Measurements from ENCODE around the gene IL1B. TPM values are rescaled to one million over a fixed set of nuclear protein-coding genes. Genes with fewer than 3 reads are reported as not detected.
"Not testable (repeated sequence)": the region's sequence is repeated elsewhere in the genome, so short reads cannot be mapped to it uniquely, and the experiment has no call there.

The IL1B gene
- total RNA-seq, 1 experiment from 2014 or later: 1.4 TPM

- POLR2A ChIA-PET (ENCODE audit: unreplicated experiment): no interaction called here
Measured at GRCh38 chr2:112866128-112866835, 29.7 kb upstream of the IL1B start.

DNA sequence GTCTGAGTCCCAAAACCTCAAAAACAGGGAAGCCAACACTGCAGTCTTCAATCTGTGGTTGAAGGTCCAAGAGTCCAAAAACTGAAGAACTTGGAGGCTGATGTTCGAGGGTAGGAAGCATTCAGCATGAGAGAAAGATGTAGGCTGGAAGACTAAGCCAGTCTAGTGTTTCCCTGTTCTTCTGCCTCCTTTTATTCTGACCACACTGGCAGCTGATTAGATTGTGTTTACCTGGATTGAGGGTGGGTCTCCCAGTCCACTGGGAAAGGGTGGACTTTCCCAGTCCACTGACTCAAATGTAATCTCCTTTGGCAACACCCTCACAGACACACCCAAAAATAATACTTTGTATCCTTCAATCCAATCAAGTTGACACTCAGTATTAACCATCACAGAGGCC, 27.5 kb upstream of the IL1B start:
- Histone ChIP-seq H3K4me1 (replicated peaks; ENCODE audit: insufficient read depth) (peaks cover 18% of the 10 kb centered on the region), H2AFZ (no peak overlapping the region), H3K9me2 (ENCODE audit: insufficient read depth) (no peaks in the 10 kb centered on the region), H3K36me3 (ENCODE audit: low read depth) (no peaks in the 10 kb centered on the region), H3K79me2 (ENCODE audit: low read depth) (no peaks in the 10 kb centered on the region), H4K20me1 (ENCODE audit: insufficient read depth) (no peaks in the 10 kb centered on the region), H3K4me2 (no peak overlapping the region), H3F3A (ENCODE audit: insufficient read depth, low read depth) (peaks cover 14% of the 10 kb centered on the region), H3K27me3 (ENCODE audit: insufficient read depth, low read depth) (no peaks in the 10 kb centered on the region), H3K9me3 (ENCODE audit: insufficient read depth, low read depth) (peaks cover 27% of the 10 kb centered on the region), H3K4me3 (no peak overlapping the region), H3K27ac (no peak overlapping the region)
- intact Hi-C loops (cut with micrococcal nuclease; ENCODE audit: unreplicated experiment): no loop called here
- no peak for DNase-seq
- TF ChIP-seq EZH2 (IDR thresholded peaks at IDR 0.05; ENCODE audit: low read depth): no peak
- TF ChIP-seq CTCF (conservative IDR thresholded peaks at IDR 0.05): no peak
- ChIA-PET CTCF (no interaction called here), POLR2A (ENCODE audit: unreplicated experiment) (no interaction called here)
- no TSS peak for BruUV-seq (replicated peaks)

More at GRCh38 chr2:112866128-112866835, 29.7 kb upstream of the IL1B start:
- Histone ChIP-seq H3K27me3 (ENCODE audit: insufficient read depth, low read depth) (no peaks in the 10 kb centered on the region), H3K4me2 (no peak overlapping the region), H3K9me3 (ENCODE audit: insufficient read depth, low read depth) (peaks cover 7% of the 10 kb centered on the region; the same call in 1 of the 2 replicates), H3K27ac (no peak overlapping the region), H3K36me3 (ENCODE audit: low read depth) (no peaks in the 10 kb centered on the region), H3K4me3 (no peak overlapping the region), H3F3A (ENCODE audit: insufficient read depth, low read depth) (peaks cover 28% of the 10 kb centered on the region), H4K20me1 (ENCODE audit: insufficient read depth) (no peaks in the 10 kb centered on the region), H3K9me2 (ENCODE audit: insufficient read depth) (no peaks in the 10 kb centered on the region), H2AFZ (no peak overlapping the region), H3K4me1 (replicated peaks; ENCODE audit: insufficient read depth) (peaks cover 34% of the 10 kb centered on the region), H3K79me2 (ENCODE audit: low read depth) (no peaks in the 10 kb centered on the region)
- DNase-seq: no peak
- CTCF ChIA-PET: no interaction called here
- no TSS peak for BruUV-seq (replicated peaks)
- TF ChIP-seq EZH2 (IDR thresholded peaks at IDR 0.05; ENCODE audit: low read depth) (no peak), CTCF (conservative IDR thresholded peaks at IDR 0.05) (no peak)
- intact Hi-C loops (cut with micrococcal nuclease; ENCODE audit: unreplicated experiment): loop anchor here (5.0 kb wide), 2 partner anchors 71 to 104 kb away; partner anchors contain the start of gene CKAP2L

DNA sequence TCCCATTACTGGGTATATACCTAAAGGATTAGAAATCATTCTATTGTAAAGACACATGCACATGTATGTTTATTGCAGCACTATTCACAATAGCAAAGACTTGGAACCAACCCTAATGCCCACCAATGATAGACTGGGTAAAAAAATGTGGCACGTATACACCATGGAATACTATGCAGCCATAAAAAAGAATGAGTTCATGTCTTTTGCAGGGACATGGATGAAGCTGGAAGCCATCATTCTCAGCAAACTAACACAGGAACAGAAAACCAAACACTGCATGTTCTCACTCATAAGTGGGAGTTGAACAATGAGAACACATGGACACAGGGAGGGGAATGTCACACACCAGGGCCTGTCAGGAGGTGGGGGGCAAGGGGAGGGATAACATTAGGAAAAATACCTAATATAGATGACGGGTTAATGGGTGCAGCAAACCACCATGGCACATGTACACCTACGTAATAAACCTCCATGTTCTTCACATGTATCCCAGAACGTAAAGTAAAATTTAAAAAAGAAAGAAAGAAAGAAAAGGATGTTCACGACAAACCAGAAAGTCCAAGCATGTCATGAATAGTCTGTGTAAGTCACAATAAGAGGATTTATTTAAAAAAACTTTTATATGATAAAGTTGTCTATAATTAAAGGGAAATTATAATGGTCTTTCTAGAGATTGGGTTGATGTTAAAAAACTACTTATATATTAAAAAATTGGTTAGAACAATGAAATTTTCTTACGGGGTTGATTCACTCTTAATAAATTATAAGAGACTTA, 23.0 kb upstream of the IL1B start:
- POLR2A ChIA-PET (ENCODE audit: unreplicated experiment); H3F3A ChIP-seq (ENCODE audit: insufficient read depth, low read depth); H3K4me1 ChIP-seq (replicated peaks; ENCODE audit: insufficient read depth); H2AFZ ChIP-seq; BruUV-seq (replicated peaks); H3K36me3 ChIP-seq (ENCODE audit: low read depth); intact Hi-C loops (cut with micrococcal nuclease; ENCODE audit: unreplicated experiment); H3K79me2 ChIP-seq (ENCODE audit: low read depth); H3K4me3 ChIP-seq; H3K9me2 ChIP-seq (ENCODE audit: insufficient read depth); H3K27ac ChIP-seq; H4K20me1 ChIP-seq (ENCODE audit: insufficient read depth); H3K4me2 ChIP-seq; DNase-seq; CTCF ChIA-PET; H3K27me3 ChIP-seq (ENCODE audit: insufficient read depth, low read depth): not testable (repeated sequence)
- H3K9me3 ChIP-seq (ENCODE audit: insufficient read depth, low read depth): peaks cover 46% of the 10 kb centered on the region
